K562 (cell line): ENCODE data around the gene PPM1N. TPM values are rescaled to one million over a fixed set of nuclear protein-coding genes. Genes with fewer than 3 reads are reported as not detected.
A peak's percentile ranks its signal among the peaks of the same experiment; 100 is the strongest.

ENCODE experiments used
- ATF3 ChIP-seq, 2 experiments: fragments of 450-650 bp in 1 of 2; sonication (generic) in 1 of 2; formaldehyde crosslinking in 1 of 2; IDR thresholded peaks in 1 of 2; conservative IDR thresholded peaks in 1 of 2; 2 replicates each; pipeline versions ENCODE4 v1.6.1 to v1.8.1; 2016 to 2023; ENCODE audit warnings: mild to moderate bottlenecking in 2 of 2, moderate library complexity in 2 of 2, inconsistent platforms in 1 of 2, missing genetic modification reagents in 1 of 2
- ATF4 ChIP-seq: fragments of 450-650 bp; formaldehyde crosslinking; IDR thresholded peaks from 2 replicates; pipeline ENCODE4 v1.4.0; 2022; ENCODE audit warnings: mild to moderate bottlenecking, moderate library complexity
- CGGBP1 ChIP-seq: fragments of 250-450 bp; sonication (Bioruptor Pico); IDR thresholded peaks from 2 replicates; pipeline ENCODE4 v1.9.0; 2021; ENCODE audit warnings: mild to moderate bottlenecking
- ELF1 ChIP-seq: fragments of 200-800 bp; sonication (Bioruptor generic); IDR thresholded peaks from 2 replicates; pipeline ENCODE4 v1.6.1; 2016; ENCODE audit warnings: missing genetic modification characterization, missing compliant biosample characterization
- ESRRA ChIP-seq: fragments of 450-650 bp; IDR thresholded peaks from 2 replicates; pipeline ENCODE4 v1.6.1; 2014; ENCODE audit warnings: low read depth, mild to moderate bottlenecking, moderate library complexity, borderline replicate concordance
- ETS2 ChIP-seq: IDR thresholded peaks from 2 replicates; pipeline ENCODE4 v1.6.1; 2016; ENCODE audit warnings: borderline replicate concordance, missing genetic modification characterization, mild to moderate bottlenecking, moderate library complexity, missing compliant biosample characterization; ENCODE audit not compliant: poor library complexity, severe bottlenecking
- FOXP4 ChIP-seq: sonication (generic); formaldehyde crosslinking; IDR thresholded peaks from 2 replicates; pipeline ENCODE4 v1.8.0; 2022; ENCODE audit warnings: mild to moderate bottlenecking, missing genetic modification reagents, borderline replicate concordance
- HEY1 ChIP-seq: fragments of 250-450 bp; sonication (Bioruptor Pico); IDR thresholded peaks from 2 replicates; pipeline ENCODE4 v1.5.0; 2020; ENCODE audit warnings: mild to moderate bottlenecking, moderate library complexity, borderline replicate concordance
- KAT8 ChIP-seq: fragments of 450-650 bp; IDR thresholded peaks from 2 replicates; pipeline ENCODE4 v1.6.1; 2016; ENCODE audit warnings: low read depth, mild to moderate bottlenecking
- MAX ChIP-seq: sonication (generic); formaldehyde crosslinking; IDR thresholded peaks from 2 replicates; pipeline ENCODE4 v1.9.0; 2022; ENCODE audit warnings: mild to moderate bottlenecking, missing genetic modification reagents
- SMARCA4 ChIP-seq: fragments of 450-650 bp; IDR thresholded peaks from 2 replicates; pipeline ENCODE4 v1.6.1; 2016
- SMARCC2 ChIP-seq: fragments of 450-650 bp; IDR thresholded peaks from 2 replicates; pipeline ENCODE4 v1.6.1; 2017; ENCODE audit warnings: antibody characterized with exemption, moderate library complexity, mild to moderate bottlenecking, low read depth
- SMC3 ChIP-seq: conservative IDR thresholded peaks from 2 replicates; pipeline ENCODE4 v1.6.1; 2011; ENCODE audit warnings: low read depth, low read length, improper control_type of control experiment; ENCODE audit not compliant: insufficient read depth
- SP1 ChIP-seq: sonication (generic); formaldehyde crosslinking; IDR thresholded peaks from 2 replicates; pipeline ENCODE4 v1.8.1; 2022; ENCODE audit warnings: mild to moderate bottlenecking, missing genetic modification reagents
- SREBF2 ChIP-seq: sonication (generic); formaldehyde crosslinking; IDR thresholded peaks from 2 replicates; pipeline ENCODE4 v1.4.0; 2020; ENCODE audit warnings: mild to moderate bottlenecking, missing genetic modification reagents
- SRSF9 ChIP-seq: fragments of 200-400 bp; formaldehyde crosslinking; IDR thresholded peaks from 2 replicates; pipeline ENCODE4 v1.6.1; 2017; ENCODE audit warnings: low read depth, low read length, borderline replicate concordance
- ZNF212 ChIP-seq: fragments of 450-650 bp; formaldehyde crosslinking; IDR thresholded peaks from 2 replicates; pipeline ENCODE4 v1.4.0; 2020; ENCODE audit warnings: mild to moderate bottlenecking
- ZNF445 ChIP-seq: fragments of 250-450 bp; sonication (Bioruptor Pico); IDR thresholded peaks from 2 replicates; pipeline ENCODE4 v1.4.0; 2020; ENCODE audit warnings: low read depth, mild to moderate bottlenecking, moderate library complexity
- ZNF589 ChIP-seq: fragments of 200-800 bp; sonication (Bioruptor generic); IDR thresholded peaks from 2 replicates; pipeline ENCODE4 v1.6.1; 2016; ENCODE audit warnings: low read depth, missing genetic modification characterization, missing compliant biosample characterization
- ZSCAN29 ChIP-seq: fragments of 450-650 bp; IDR thresholded peaks from 2 replicates; pipeline ENCODE4 v1.6.1; 2017
- polyA plus RNA-seq, 8 experiments: library from polyadenylated mRNA; depleted of rRNA in 4 of 8; stranded (reverse) in 5 of 8; unstranded in 3 of 8; fragments of >200 nt; fragmentation: Nextera tagmentation in 2 of 8; fragmentation: Illumina TruSeq in 1 of 8; extraction: Ambion mirVana in 2 of 8; extraction: Trizol in 1 of 8; gene quantifications; 2 replicates each; pipeline versions ENCODE4 v1.2.1 to v1.2.3, GENCODE V29; 2011 to 2014; ENCODE audit warnings: inconsistent platforms in 1 of 8, missing spikeins in 1 of 8
- total RNA-seq, 7 experiments: library from RNA; depleted of rRNA in 6 of 7; stranded (reverse); fragments of >200 nt in 6 of 7; fragmentation: Illumina TruSeq in 2 of 7; extraction: Trizol in 2 of 7; gene quantifications; 2 replicates each; pipeline versions ENCODE4 v1.2.1 to v1.2.3, GENCODE V29; 2011 to 2021; ENCODE audit warnings: low replicate concordance in 1 of 7

Gene PPM1N
- total and polyA plus RNA-seq, 9 of the 15 experiments (the other 6 are each of a cell fraction or from before 2014, with no cell fraction given) = 4.5 to 15.6 (median 8.7) TPM

GRCh38 chr19:45485305-45486077 is 12.8 kb upstream of the PPM1N start (continued):
- TF ChIP-seq ATF4 (CRISPR knock-in tag) (no peak; the same call in 1 of the 2 replicates), MAX (CRISPR knock-in tag) (no peak), SMARCC2 (no peak), ELF1 (peak; percentile 77), ETS2 (no peak), ESRRA (no peak), ZNF212 (CRISPR knock-in tag) (no peak), ZNF445 (CRISPR knock-in tag) (no peak), SMARCA4 (no peak), SREBF2 (CRISPR knock-in tag) (no peak), SRSF9 (no peak), ATF3 (IDR thresholded peaks at IDR 0.05) (no peak), ATF3 (CRISPR knock-in tag; conservative IDR thresholded peaks at IDR 0.05) (no peak), FOXP4 (CRISPR knock-in tag) (0 out of 2 replicates have a peak, but pooled peaks have one; percentile 42), CGGBP1 (CRISPR knock-in tag) (no peak), ZNF589 (CRISPR knock-in tag) (peak; percentile 91), ZSCAN29 (no peak), KAT8 (no peak), HEY1 (CRISPR knock-in tag) (no peak), SP1 (no peak), SMC3 (peak; percentile 71)
